HG03108 (cell line): ENCODE measurements around the gene MVB12A.

Source experiments
- ATAC-seq: cut with Tn5 transposase; IDR thresholded peaks from one replicate; pipeline ENCODE4 v1.9.1; 2021; ENCODE audit warnings: moderate library complexity; ENCODE audit not compliant: unreplicated experiment

Gene MVB12A

DNA sequence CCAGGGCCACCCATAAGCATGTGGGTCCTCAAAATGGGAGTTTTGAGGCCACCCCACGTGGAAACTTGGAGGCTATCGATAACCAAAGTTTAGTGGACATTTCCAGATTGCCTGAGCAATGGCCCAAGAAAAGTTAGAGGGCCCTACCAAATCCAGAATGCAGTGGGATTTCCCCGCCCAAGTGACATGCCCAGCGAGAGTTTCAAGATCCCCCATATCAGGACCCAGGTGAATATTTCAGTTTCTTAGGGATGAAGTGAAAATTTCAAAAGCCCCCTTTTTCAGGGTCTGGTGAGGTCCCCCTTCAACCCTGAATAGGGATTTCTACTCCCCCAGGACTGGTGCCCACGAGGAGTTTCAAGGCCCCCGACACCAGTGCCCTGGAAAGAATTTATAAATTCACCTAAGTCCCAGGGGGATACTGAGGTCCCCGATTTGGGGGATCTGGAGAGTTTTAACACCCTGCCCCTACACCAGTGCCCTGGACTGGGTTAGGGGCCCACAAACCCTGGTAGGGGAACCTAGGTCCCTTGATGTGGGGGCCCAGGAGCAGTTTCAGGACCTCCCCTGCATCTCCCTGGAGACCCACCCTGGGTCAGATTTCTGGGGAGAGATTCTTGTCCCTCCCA, 15.1 kb upstream of the MVB12A start:
- no peak for ATAC-seq

DNA sequence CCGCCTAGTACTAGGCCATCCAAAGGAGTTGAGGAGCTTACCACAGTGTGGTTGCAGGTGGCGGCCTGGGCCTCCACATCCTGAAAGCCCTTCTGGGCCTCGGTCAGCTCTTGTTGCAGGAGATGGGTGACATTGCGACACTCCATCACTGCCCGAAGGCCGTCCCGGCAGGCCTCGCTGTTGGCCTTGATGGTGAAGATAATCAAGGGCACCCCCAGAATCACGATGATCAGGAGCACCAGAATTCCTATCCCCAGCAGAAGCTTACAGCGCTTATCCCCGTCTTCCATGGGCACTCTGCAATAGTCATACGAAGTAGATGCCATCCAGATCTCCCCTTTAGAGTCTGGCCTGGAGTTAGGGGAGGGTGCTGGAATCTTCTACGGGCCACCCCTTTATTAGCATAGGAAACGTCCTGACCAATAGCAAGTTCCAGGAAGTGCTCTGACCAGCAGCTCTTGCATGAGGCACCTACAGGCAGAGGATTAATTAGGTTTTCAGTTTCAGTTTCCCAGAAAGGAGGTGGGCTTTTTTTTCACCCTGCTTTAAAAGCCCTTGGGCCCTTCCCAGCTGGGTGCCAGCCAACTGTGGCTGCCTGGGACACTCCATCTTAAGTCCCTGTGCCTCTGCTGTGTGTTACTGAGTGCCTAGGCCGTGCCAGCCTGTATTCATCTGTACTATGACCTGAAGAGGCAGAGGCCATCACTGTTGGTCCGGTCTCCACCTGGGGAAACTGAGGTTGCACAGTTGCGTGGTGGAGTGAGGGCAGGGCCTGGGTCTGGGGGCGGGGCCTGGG, 14.4 kb upstream of the MVB12A start, which contains the start of gene BST2:
TSS of gene BST2 (minus strand) at position 381 of the 796 bp plus-strand sequence. CDS start at position 326, 55 bp downstream.
- peak; percentile 61 for ATAC-seq

DNA sequence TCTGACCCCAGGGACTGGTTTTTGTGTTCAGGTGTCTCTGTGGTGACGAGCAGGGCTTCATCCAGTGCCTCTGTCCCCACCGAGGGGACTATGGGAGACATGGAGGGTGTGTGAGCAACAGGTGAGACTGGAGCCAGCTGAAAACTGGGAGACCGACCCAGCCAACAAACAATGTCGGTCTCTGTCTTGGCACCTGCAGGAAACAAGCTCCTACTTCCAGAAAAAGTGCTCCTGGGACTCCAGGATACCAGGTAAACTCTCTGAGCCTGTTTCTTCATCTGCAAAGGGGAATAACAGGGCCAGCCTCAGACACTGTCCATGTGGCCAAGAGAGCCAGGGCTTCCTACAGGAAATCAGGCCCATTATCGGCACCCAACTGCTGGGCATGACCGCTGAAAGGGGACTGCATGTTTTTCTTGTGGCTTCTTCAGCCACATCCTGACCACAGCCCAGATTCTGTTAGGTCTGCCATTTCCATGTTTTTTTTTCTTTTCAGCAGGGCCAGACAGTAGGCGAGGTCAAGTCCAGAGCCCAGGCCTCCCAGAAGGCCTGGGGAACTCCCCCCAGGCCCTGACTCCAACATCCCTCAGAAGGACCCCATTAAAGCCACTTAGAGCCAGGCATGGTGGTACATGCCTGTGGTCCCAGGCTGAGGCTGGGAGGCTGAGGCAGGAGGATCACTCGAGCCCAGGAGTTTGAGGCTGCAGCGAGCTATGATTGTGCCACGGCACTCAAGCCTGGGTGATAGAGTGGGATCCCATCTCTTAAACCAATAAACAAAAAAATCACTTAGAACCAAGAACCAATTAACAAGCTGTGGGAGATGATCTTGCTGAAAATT, 13.6 kb upstream of the MVB12A start:
- ATAC-seq: peak; percentile 30

DNA sequence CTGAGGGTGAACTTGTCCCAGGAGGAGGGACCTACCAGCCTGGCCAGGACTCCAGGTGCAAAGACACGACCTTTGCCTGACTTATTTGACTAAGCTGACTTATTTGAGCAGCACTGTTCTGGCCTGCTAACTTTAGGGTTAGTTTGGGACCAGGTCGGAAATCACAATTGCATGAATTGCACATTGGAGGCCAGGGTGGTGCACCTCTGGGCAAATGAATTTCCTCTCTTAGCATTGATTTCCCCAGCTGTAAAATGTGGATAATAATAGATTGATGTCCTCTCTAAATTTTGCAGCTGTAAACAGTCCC, 13.0 kb upstream of the MVB12A start:
- no peak for ATAC-seq

DNA sequence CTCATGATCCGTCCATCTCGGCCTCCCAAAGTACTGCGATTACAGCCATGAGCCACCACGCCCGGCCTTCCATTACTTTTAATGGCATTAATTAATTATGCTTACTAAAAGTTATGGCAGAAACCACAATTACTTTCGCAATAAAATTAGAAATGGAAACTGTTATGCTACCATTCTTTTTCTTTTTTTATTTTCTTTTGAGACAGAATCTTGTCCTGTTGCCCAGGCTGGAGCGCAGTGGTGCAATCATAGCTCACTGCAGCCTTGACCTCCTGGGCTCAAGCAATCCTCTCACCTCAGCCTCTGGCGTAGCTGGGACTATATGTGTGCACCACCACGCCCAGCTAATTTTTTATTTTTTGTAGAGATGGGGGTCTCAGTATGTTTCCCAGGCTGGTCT, 9.9 kb upstream of the MVB12A start:
- ATAC-seq: no peak

DNA sequence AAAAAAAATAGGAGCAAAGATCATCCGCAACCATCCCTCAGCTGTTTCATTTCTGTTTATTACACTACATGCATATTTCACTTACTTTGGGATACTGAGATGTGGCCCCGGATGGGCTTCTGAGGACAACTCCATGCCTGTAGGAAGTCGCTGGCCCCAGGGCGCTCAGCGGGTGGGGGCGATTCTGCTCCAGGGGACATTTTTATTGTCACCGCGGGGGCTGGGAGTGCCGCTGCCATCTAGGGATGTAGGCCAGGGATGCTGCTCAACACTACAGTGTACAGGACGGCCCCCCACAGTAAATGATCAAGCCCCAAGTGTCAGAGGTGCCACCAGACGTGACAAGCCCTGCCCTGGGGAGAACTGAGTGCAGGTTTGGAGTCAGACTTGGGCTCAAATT, 8.0 kb upstream of the MVB12A start:
- no peak for ATAC-seq

DNA sequence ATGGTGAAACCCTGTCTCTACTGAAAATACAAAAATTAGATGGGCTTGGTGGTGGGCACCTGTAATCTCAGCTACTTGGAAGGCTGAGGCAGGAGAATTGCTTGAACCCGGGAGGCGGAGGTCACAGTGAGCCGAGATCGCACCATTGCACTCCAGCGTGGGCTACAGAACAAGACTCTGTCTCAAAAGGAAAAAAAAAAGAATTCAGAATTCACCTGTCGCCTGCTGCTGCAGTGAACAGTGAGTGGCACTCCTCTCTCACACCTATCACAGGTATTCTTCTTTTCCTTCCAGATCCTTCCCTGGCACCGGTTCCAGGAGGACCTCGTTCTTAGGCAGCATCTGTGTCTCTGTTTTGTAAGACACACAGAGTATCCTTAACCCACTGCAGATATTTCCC, 5.8 kb upstream of the MVB12A start:
- ATAC-seq: no peak

DNA sequence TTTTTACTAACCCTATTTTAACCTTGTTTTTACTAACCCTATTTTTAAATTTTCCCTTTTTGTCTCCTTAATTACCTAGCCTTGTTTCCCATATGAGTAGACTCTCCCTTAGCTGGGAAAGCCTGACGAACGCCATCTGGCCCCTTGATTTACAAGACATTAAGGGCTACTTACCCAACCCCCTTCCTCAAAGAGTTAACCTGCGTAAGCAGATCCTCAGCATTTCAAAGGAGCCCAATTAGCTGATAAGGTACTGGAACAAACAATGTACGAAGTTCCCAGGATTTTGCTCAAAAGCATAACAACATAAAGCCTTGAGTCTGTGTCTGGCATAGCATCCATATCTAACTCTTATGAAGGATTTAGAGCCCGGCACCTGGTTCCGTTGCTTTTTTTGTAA, 4.7 kb upstream of the MVB12A start:
- no peak for ATAC-seq

DNA sequence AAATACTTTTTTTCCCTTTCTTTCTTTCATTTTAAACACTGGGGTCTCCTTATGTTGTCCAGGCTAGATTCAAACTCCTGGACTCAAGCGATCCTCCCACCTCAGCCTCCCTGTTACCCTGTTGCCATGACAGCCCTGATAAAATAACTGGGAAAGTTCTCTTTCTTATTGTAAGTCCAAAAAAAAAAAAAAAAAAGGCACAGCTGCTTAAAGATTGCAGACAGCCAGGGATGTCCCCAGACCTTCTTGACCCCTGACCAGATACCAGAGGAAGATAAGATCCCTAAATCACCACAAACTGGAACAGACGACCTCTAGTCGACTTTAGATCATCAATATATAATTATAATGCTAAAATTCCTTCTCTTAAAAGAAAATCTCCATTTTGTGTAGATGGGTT, 1.1 kb upstream of the MVB12A start:
- no peak for ATAC-seq

DNA sequence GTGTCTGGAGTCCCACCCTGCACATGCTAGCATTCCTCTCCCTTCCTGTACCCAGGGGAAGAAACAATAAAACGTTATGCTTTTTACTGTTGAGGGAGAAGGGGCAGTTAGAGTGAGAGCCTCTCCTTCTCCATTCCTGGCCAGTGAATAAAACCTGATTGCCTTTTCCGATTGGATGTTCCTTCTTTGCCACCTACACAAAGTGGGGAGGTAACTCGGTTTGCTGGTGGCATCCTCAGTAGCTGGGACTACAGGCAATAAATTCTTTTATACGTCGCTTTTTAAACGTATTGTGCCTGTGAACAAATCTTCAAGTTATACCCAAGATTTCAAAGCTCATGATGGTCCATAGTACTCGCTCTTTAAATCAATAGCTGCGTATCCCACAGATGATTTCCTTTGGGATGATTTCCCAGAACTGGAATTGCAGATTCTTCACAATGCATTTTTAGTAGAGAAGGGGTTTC, 660 bp upstream of the MVB12A start:
- no peak for ATAC-seq

DNA sequence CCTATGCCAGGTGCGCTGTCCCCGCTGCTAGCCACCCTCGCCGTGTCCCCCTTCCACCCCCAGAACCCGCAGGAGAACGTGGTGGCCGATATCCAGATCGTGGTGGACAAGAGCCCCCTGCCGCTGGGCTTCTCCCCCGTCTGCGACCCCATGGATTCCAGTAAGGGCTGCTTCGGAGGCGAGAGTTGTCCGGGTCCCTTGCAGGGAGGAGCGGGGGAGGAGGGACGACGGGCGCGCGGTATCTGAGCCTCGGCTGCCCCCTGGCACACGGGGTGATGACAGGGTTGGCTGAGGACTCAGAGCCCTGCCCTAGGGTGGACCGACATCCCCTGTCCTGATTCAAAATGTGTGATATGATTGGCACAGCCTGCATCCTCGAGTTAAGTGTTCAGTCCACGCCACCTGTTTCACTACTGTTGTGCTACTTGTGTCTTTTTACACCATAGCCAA, 653 bp downstream of the MVB12A start:
- no peak for ATAC-seq

DNA sequence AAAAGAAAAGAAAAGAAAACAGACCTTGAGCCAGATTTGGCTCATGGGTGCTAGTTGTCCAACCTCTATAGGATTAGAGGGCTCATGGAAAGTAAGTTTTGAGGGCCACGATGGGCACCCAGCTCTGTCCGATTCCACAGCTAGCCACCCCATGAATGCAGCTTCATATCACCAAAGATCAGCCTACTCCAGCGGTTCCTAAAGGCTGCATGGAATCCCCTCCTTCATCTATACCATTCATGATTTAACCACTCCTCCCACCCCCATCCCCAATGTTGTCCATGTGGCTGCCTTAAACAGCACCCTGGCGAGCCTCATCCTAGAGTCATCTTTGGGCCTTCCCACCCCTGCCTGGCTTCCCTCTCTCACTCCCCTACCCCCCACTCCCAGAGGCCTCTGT, 2.1 kb downstream of the MVB12A start:
- no peak for ATAC-seq

DNA sequence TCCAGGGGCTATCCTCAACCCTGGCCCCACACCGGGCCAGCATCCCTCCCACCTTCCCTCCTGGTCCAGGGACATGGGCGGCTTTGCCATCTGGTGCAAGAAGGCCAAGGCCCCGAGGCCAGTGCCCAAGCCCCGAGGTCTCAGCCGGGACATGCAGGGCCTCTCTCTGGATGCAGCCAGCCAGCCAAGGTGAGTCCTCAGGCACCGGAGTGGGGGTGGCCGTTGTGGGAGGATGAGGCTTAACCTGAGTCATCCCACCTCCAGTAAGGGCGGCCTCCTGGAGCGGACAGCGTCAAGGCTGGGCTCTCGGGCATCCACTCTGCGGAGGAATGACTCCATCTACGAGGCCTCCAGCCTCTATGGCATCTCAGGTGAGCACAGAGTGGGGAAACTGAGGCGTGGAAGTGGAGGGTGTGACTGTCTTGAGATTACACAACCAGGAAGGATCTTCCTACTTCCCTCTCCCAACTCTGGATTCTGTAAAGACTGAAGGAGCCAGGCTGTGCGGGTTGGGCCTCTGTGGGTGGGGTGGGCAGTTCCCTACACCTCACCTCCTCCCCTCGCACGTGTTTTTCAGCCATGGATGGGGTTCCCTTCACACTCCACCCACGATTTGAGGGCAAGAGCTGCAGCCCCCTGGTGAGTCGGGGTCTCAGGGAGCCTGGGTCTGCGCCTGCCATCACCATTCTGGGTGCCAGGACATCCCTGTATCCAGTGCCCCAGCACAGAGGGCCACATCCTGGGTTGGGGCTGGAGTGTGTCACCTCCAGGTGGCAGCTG, 3.8 kb downstream of the MVB12A start:
- no peak for ATAC-seq

DNA sequence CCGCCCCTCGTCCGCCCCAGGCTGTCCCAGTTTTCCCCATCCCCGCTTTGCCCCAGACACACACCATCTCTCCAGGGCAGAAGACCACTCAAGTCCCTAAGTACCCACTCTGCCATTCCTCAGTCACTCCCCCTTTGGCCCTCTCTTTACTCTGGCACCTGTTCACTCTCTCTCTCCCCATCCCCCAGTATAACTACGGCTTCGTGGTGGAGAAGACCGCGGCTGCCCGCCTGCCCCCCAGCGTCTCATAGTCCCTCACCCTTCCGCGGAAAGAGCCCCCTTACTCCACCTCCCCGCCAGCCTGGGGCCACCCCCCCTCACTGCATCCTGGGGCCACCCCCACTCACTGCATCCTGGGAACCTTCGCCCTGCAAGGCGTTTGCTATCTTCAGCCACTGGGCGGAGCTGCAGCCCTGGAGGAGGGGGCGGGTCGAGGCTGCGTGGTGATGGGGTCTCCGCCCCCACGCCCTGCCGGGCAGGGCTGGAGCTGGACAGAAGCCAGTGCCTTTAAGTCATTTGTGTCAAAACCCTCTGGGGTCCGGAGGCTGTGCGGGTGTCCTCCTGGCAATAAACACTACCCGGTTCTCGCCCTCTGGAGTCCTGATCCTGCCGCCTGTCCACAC, 5.0 kb downstream of the MVB12A start:
- no peak for ATAC-seq

DNA sequence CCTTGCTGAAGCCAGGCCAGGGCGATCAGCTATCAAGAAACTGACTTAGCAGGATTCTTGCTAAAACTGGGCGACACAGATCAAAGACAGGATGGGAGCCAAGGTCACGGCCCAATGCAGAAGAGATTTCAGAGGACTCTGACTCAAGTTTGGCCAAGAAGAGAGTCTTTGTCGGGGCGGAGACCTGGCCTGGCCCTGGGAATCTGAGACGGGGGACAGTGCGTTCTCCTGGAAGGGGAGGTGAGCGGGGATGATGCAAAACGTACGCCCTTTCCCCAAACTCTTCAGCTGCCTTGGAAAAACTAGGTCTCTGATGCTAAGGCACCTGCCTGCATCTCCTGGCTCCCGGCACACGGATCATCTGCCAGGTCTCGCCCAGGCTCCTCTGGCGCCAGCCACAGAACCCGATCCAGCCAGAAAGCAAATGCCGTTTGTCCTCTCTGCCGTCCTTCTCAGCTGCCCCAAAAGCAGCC, 9.8 kb downstream of the MVB12A start:
- ATAC-seq: no peak

DNA sequence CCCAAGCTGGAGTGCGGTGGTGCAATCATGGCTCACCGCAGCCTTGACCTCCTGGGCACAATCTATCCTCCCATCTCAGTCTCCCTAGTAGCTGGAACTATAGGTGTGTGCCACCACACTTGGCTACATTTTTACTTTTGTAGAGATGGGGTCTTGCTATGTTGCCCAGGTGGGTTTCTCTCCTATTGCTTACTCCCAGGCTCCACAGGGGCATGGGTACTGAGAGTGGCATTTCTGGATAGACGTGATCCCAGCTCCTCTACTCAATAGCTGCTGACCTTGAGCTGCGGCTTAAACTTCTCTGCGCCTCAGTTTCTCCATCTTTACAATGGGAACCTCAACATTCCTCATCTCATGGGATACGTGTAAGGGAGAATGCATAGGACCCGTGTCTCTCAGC, 11.6 kb downstream of the MVB12A start:
- no peak for ATAC-seq

DNA sequence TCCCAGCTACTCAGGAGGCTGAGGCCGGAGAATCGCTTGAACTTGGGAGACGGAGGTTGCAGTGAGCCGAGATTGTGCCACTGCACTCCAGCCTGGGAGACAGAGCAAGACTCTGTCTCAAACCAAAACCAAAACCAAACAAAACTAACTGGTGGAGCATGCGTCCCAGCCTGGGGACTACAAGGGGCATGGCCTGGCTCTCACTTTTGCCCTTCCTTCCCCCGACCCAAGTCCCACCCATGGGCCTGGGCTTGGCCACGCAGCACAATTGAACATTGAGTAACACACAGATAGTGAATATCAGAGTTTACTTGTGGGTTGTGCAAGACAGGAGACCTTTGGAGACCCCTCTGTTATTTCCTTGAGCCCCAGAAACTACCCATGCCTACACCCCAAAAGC, 15.4 kb downstream of the MVB12A start:
- no peak for ATAC-seq

DNA sequence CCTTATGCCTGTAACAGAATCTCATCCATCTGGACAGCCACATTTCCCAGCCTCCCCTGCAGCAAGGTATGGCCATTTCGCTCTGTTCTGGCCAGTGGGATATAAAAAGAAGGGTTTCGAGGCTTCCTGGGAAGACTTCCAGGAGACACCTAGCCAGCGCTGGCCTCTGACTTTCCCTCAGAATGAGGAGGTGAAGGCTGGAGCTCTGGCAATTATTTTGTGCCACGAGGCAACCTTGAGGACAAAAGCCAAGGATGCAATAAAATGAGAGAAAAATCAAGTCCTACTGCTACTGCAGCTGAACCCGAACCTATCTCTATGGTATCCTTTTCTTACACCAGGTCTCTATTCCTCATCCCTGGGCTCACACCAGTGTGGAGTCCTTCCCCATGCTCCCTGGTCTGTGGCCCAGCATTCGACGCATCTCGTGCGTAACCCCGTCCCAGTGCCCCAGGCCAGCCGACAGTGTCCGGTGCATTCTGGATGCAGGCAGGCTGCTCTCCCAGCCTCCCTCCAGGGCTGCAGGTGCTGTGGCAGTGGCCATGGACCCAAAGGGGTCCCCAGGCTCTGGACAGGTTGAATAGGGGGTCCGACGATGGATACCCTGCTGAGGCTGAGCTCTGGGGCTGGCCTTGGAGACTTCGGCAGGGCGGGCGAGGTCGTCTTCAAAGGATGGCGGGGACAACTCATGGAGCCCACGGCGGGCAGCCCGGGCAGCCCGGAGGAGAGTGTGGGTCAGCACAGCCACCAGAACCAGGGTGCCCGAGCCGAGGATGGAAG, 16.4 kb downstream of the MVB12A start:
- ATAC-seq: no peak

DNA sequence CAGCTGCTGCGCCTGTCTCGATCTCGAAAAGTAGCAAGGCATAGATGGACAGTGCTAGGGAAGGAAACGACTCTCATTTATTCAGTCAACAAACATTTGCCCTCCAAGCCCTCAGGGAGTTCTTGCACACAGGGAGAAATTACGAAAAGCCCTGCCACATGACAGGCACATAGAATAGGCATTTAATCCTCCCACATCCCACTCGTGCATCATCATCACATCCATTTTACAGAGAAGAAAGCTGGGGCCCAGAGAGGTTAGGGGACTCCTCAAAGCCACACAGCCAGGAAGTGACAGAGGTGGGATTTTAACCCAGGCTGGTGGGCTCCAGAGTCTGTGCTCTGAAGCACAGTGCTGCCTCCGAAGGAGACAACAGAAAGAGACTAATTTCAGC, 17.0 kb downstream of the MVB12A start:
- ATAC-seq: no peak
